HG03378 (cell line): ENCODE results near the gene RAI14.

Source experiments
- ATAC-seq: cut with Tn5 transposase; IDR thresholded peaks from one replicate; pipeline ENCODE4 v1.9.1; 2021; ENCODE audit warnings: mild to moderate bottlenecking, moderate library complexity; ENCODE audit not compliant: unreplicated experiment

RAI14 gene

DNA sequence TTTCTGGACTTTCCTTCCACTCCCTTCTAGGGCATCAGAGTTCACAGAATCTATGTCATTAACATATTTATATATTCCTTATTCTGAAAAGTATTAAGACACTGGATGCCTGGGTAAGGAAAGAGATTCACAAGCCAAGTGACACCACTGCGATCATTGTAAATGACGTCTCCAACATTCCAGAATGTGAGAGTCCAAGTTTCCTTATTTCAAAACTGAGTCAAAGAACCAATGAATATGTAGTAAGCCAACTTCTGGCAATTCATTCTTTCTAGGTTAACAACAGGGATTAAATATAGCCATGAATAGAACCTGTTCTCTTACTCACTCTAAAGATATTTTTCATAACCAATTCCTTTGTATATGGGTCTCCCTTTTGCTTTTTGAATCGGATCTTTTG is 18.1 kb downstream of the RAI14 start:
- no peak for ATAC-seq

DNA sequence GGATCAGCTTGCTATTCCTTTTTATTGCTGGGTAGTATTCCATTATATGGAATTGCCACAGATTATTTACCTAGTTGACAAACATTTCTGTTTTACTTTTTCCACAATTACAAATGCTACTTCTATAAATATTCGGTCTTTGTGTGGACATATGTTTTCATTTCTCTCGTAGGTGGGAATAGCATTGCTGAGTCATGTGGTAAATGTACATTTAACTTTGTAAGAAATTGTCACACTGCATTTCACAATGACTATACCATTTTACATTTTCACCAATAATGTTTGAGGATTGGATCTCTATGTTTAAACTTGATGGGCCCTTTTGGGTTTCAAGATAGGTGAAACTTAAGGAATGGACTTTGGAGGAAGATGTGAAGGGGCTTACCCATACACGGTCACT is 19.7 kb downstream of the RAI14 start:
- no peak for ATAC-seq

DNA sequence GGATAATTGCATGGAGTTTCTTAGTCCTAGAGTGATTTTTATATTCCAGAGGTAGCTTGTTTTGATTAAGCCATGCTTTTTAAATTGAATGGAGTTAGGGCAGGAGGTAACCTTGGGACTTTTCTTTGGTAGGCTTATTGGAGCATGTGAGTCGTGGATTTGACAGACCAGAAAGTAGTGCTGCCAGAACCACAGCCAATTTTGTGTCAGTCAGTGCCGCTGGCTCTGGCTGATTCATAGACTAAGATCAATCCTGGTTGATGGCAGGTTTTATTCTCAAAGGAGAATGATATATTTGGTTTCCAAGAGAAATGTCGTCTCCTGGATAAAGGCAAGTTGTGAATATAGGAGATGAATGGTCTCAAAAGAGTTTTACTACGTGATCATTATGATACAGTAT is 20.3 kb downstream of the RAI14 start:
- no peak for ATAC-seq

DNA sequence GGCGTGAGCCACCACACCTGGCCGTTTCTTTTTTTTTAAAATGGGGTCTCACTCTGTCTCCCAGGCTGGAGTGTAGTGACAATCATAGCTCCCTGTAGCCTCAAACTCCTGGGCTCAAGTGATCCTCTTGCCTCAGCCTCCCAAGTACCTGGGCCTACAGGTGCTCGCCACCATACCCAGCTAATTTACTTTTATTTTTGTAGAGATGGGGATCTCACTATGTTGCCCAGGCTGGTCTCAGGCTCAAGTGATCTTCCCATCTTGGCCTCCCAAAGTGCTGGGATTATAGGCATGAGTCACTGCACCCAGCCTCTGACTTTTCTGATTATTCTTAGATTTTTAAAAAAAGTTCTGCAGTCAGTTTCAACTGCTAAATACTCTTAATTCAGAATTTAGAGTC is 21.3 kb downstream of the RAI14 start:
- ATAC-seq: no peak

DNA sequence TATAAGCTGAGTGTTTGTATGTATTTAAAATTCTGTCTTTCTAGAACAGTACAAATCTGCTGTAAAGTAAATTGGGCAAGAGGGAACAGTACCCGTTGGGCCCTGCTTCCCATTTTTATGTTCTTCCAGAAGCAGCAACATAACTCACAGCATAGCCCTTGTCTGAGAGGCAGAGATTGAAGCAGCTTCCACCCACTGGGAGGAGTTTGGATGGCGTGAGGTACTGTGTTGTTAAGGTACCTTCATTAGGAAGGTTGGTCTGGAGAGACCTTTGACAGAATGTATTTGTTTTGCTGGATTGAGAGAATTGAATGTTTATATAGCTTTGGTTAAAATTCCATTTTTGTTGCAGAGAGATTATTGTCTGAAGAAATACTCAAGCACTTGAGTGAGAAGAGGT is 24.8 kb downstream of the RAI14 start:
- no peak for ATAC-seq

DNA sequence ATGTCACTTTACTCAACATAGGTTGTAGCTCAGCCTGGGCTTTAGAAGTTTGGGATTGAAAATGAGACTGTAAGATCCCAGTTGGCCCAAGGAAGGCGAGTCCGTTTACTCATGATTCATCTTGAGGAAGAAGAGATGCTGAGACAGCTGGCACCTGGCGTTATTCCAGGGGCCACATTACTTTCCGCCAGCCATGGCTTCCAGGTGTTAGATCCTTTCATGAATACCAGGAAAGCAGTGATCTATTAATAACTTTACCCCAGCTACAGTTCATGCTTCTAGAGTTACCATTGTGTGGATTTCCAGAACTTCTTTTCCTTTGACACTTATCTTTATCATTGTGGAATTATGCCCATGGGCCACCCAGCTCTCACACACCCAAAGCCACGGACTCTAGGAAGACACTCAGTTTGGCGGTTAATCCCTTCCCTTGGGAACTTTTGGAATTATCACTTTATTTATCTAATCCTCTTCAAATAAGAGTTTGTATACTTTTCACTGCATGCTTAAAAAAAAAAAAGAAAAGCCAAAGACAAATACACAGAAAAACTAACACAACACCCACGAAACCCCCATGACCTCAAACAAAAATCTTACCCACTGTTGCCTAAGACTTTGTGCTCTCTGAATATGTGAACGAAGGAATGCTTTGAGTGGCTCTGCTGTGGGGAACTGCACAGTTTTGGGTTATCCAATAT is 26.9 kb downstream of the RAI14 start:
- ATAC-seq: no peak

DNA sequence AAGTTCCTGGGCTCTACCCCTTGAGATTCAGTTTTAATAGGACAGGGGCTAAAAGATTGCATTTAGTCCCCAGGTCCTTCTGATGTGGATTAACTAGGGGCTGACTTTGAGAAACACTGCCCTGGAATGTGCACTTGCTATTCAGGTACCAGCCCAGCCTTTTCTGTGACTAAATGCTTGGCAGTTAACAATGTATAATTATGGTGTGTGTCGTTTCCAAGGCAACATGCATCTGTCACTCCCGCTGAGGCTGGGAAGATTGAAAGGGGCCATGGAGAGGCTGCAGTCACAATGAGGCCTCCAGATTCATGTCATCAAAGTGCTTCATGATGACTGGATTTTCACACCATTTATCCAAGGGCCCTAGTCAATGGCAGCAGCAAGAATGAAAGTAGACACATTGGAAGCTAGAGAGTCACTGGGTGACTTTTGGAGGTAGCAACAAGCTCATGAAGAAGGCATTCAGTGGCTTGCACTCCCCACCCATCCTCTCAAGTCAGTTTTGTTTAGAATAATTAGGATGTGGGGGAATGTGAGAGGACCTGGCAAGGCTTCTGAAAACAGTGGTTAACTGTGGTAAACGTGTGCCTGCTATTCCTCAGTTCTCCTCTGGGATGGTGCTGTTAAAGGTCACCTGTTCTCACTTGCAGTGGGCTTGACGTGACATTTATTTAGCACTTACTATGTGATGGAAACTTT is 28.3 kb downstream of the RAI14 start:
- no peak for ATAC-seq

DNA sequence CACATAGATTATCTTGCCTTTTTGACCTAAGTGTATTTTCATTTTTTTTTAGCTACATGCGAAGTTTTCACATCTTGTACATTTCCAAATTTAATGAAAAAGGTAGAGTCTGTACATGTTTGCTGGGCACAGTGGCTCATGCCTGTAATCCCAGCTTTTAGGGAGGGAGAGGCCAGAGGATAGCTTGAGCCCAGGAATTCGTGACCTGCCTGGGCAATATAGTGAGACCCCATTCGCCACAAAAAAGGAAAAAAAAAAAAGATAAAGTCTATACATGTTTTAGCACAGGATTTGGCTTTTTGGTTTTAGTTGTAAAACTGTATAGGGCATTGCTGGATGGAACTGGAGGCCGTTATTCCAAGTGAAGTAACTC is 28.8 kb downstream of the RAI14 start:
- ATAC-seq: no peak

DNA sequence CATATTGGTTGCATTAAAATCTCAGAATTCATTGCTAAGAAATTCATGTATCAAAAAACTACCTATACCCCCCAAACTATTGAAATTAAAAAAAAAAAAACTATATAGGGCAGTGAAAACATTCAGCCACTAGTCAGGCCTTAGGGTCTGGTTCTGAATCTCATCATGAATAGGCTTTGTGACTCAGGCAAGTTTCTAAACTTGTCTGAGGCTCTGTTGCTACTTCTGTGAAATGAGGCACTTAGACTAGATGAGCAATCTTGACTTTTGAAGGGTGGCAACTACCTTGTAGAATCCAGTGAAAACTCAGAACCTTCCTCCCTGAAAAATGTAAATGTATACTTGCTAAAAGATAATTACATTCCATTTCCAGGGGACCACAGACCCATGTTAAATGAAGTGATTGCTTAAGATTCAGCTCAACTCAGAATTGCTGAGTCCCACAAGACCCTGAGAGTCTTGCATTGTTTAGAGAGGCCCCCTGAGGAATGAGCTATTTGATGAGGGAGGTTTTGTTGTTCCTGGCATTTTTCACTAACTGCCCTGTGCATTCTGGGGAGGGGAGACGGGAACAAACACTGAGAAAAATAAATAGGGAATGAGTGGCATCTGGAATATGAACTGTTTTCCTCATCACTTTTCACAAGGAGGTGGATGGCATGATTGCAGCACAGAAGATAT is 29.5 kb downstream of the RAI14 start:
- no peak for ATAC-seq

DNA sequence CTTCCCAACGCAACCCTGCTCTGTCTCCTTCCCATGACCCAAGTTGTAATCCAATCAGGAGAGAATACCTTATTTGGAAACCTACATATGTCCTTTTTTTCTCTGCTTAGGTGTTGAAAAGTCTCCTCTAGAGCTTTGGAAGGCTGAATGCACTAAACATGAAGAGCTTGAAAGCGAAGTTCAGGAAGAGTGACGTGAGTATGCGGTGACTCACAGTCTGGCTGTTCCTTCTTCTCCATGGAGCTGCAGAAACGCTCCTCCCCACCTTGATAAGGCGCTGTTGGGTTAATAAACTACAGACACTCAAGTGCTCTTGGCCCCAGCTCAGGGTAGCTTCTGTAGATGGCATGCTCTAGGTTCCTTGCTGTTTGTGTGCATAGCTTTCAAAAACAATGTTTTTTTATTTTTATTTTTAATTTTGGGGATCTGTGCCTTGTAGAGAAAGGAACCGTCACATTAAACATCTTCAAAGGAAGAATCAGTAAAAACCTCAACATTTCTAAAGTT is 30.7 kb downstream of the RAI14 start:
- ATAC-seq: no peak

DNA sequence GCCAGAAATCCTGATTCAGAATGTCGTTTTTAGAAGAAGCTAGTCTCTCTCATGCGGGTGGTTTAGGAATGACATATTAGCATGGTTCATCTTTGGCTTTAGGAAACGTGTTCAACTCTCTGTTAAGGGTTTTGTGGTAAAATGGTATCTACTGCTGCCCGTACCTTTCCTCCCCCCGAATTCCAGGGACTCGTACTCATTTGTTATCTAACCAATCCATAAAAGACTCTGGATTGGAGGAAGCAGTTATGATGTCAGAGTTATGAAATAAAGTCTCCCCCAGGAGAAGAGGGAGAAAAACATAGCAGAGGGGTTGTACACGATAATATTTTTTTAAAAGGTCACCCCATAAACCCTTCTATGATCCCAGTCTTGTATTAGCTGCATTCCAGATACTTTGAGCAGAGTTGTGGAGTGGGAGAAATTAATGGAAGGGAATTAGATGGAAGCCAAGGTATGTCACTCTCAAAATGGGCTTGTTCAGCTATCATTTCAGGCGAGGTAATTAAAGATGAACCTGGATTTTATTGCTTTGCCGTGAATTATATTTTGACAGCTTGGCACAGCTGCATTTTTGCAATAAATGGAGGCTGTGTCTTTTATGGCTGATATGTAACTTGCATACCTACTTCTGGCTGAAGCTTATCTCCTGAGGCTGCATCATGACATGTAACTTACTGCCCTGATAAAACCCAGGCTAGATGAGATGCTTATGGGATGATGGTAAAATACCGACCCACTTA is 31.3 kb downstream of the RAI14 start:
- ATAC-seq: no peak

DNA sequence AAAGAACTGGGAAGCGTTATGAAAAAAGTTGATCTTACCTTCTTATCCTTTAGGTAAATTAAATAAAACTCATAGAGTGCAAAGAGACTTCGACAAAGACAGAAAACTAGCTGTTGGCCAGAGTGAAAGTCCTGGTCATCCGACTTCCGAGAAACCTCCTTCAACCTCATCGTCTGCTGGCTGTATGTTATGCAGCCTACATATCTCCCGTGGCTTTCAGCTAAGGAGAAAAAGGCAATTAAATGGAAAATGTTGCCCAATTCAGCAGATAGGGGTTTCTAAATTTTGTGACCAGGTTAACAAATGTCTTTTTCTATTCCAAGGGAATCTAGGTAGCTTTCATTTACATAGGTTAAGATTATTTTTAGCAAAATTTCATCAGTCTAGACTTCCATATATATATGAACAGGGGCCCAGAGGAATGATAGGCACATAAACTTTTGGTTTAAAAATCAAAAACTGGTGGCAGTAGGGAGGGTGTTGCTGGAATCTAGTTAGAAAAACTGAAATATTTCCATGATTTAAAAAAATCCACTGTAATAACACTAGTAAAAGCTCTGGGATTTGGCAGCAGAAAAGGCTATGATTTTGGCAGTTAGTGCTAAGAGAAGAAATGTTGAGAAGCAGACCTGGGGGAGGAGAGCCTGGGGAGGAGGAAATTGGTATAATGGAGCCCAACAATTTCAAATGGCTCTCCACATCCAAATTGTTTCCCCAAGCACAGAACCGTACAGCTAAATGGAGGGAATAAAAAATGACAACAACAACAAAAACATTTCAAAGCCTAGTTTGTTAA is 32.1 kb downstream of the RAI14 start:
- ATAC-seq: no peak

DNA sequence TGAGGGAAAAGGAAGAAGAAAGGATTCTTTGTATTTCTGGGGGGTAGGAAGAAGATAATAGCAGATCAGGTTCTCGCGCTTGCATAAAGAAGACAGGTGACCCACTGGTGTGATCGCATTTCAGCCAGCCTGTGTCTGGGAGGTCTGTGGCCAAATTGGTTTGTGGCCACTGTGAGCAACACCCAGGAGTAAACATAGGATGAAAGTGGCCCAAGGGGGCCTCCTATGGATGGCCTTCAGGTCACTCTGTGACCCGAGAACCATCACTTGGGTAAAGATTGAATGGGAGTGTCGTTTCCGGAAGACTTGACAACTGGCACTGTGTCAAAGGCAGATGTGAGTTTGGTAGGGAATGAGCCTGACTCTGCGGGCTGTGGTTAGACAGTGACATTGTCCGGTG is 34.2 kb downstream of the RAI14 start:
- ATAC-seq: no peak

DNA sequence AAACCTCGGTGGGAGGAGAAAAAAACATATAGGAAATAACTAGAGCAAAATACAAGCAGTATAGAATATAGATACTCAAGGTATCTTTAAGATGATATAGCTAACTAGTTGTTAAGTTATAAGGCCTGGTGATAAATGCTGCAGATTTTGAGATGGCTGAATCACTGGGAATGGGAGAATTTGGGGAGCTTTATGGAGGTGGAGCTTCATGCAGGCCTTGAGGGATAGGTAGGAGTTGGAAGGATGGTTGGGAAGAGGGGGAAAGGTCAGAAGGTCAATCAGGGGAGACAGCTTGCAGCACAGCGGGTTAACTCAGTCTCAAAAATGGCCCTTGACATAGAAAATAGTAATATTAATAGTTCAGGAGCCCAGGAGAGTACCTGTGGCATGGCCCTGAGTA is 34.8 kb downstream of the RAI14 start:
- no peak for ATAC-seq

DNA sequence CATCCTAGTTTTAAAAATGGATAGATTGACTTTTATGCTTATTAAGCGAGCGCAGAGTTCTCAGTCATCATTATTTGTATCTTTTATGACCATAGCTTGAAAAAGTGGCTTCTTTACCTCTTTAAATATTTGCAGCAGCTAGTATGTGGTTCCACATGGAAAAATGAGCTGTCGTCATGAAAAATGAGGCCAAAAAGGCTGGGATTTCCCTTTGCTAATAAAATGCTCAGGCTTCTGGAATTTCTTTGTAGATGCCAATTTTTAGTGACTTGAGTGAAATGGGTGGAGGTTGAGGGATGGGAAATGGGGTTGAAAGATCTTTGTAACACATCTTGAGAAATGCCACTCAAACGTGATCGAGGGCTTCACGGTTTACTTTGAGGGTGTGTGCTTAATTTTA is 35.2 kb downstream of the RAI14 start:
- ATAC-seq: no peak

DNA sequence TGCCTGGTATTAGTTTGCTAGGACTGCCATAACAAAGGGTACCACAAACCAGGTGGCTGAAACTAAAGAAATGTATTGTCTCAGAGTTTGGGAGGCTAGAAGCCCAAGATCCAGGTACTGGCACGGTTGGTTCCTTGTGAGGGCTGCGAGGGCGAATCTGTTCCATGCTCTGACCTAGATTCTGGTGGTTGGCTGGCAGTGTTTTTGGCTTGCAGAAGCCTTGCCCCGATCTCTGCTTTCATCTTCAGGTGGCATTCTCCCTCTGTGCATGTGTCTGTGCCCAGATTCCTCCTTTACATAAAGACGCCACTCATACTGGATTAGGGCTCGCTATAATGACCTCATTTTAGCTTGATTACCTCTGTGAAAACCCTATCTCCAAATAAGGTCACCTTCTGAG is 36.7 kb downstream of the RAI14 start:
- ATAC-seq: no peak

DNA sequence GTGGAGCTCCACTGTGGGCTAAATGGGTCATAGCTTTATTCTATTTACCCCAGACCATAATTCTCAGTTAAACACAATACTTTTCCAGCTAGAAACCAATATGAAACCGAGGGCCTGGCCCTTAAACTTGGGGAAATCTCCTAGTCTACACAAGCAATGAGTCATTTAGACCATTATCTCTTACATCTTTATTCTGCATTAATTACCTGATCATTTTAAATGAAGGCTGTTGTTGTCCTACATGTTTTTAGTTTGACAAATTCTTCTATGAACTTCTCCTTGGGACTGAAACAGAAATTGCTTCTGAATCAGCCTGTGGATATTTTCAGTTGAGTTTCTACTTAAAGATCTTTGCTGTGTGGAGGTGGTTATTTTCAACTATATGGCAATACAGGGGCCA is 37.9 kb downstream of the RAI14 start:
- no peak for ATAC-seq

DNA sequence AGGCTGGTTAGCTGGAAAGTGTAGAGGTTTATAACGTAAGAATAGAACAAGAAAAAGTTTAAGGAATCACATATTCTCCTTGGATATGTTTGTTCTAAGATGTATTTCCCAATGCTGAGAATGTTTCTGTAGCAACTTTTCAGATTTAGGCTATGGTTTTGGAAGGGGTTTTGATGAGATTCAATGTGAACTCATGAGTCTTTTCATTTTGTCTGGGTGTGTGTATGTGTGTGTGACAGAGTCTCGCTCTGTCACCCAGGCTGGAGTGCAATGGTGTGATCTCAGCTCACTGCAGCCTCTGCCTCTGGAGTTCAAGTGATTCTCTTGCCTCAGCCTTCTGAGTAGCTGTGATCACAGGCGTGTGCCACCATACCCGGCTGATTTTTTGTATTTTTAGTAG is 38.6 kb downstream of the RAI14 start:
- ATAC-seq: no peak

DNA sequence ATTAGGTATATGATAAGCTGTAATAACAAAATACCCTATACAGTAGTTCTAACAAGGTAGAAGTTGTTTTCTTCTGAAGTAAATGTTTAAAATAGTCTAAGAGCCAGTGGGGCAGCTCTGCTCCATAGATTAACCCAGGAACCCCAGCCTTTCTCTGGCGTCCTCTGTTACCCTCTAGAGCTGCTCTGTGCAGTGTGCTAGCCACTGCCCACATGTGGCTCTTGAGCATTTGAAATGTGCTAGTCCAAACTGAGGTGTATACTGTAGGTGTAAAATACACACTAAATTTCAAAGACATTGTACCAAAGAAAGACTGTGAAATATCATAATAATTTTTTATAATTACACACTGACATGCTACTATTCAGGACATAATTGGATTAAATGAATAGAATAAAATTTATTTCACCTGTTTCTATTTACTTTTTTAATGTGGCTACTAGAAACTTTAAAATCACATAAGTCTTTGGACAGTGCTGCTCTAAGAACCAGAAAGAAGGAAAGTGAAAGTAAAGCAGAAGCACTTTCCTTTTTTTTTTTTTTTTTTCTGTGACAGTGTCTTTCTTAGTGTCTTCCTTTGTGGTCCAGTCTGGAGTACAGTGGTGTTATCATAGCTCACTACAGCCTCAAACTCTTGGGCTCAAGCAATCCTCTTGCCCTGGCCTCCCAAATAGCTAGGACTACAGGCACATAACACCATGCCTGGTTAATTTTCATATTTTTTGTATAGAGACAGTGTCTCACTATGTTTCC is 39.3 kb downstream of the RAI14 start:
- peak; percentile 69 for ATAC-seq
